B cell (primary cell): ENCODE results near the gene GRID2. TPM values are rescaled to one million over a fixed set of nuclear protein-coding genes. Genes with fewer than 3 reads are reported as not detected.

Experiments used
- ATAC-seq: fragments of 200-7000 bp; cut with Tn5 transposase; one replicate; pipeline ENCODE4 v1.10.0; 2021; ENCODE audit warnings: low read depth, mild to moderate bottlenecking, moderate number of reproducible peaks, moderate library complexity
- CTCF ChIA-PET: fragments of 350-600 bp; sonication (Branson Sonifier 250); formaldehyde crosslinking; loops from one replicate; lab custom pipeline; 2021; ENCODE audit warnings: antibody characterized with exemption, inconsistent platforms; lab: Charles Lee
- POLR2A ChIA-PET: fragments of 350-600 bp; sonication (Branson Sonifier 250); formaldehyde crosslinking; loops from one replicate; lab custom pipeline; 2021; ENCODE audit warnings: antibody characterized with exemption; lab: Charles Lee
- DNase-seq: peaks from one replicate; pipeline ENCODE4 v3.0.0; 2013
- H2AFZ ChIP-seq: 2 replicates; pipeline ENCODE4 v1.6.1; 2012; ENCODE audit warnings: mild to moderate bottlenecking, low read depth, low read length; ENCODE audit not compliant: insufficient read depth, poor library complexity, severe bottlenecking
- H3K27ac ChIP-seq, 2 donors: 1 replicate in 1 of 2; 2 replicates in 1 of 2; pipeline ENCODE4 v1.5.1; 2012 to 2013; ENCODE audit warnings: low read length in 2 of 2, mild to moderate bottlenecking in 2 of 2, moderate library complexity in 1 of 2
- H3K27me3 ChIP-seq, 4 experiments: fragments of 200-600 bp in 1 of 4; sonication (generic) in 1 of 4; replicated peaks in 1 of 4; 1 replicate in 2 of 4; 2 replicates in 2 of 4; pipeline versions ENCODE4 v1.6.1 to v1.7.0; 2013 to 2016; ENCODE audit warnings: low read length in 3 of 4, mild to moderate bottlenecking in 2 of 4, mixed read lengths in 1 of 4, moderate library complexity in 1 of 4; ENCODE audit not compliant: insufficient read depth in 4 of 4, control insufficient read depth in 3 of 4; ENCODE audit errors: control extremely low read depth in 1 of 4
- H3K36me3 ChIP-seq, 2 experiments: replicated peaks in 1 of 2; 1 replicate in 1 of 2; 2 replicates in 1 of 2; pipeline versions ENCODE4 v1.6.1 to v1.7.1; 2013; ENCODE audit warnings: low read length in 1 of 2; ENCODE audit not compliant: insufficient read depth in 2 of 2, control insufficient read depth in 1 of 2; ENCODE audit errors: control extremely low read depth in 1 of 2, extremely low read depth in 1 of 2
- H3K4me1 ChIP-seq, 2 donors: fragments of 200-600 bp in 1 of 2; sonication (generic) in 1 of 2; 1 replicate in 1 of 2; 2 replicates in 1 of 2; pipeline versions ENCODE4 v1.5.1 to v1.6.1; 2013 to 2017; ENCODE audit warnings: low read length in 2 of 2; ENCODE audit not compliant: control insufficient read depth in 2 of 2, insufficient read depth in 2 of 2
- H3K4me2 ChIP-seq: replicated peaks from 2 replicates; pipeline ENCODE3; 2012; ENCODE audit warnings: mild to moderate bottlenecking, low read depth, low read length; ENCODE audit not compliant: poor library complexity, severe bottlenecking
- H3K4me3 ChIP-seq, 5 experiments: fragments of 200-600 bp in 1 of 5; sonication (generic) in 1 of 5; 1 replicate in 3 of 5; 2 replicates in 2 of 5; pipeline versions ENCODE4 v1.5.1 to v1.7.0; 2011 to 2016; ENCODE audit warnings: low read length in 4 of 5, mild to moderate bottlenecking in 4 of 5, low read depth in 2 of 5, control low read depth in 1 of 5, moderate library complexity in 1 of 5; ENCODE audit not compliant: insufficient read depth in 1 of 5; ENCODE audit errors: control extremely low read depth in 1 of 5, extremely low read depth in 1 of 5
- H3K79me2 ChIP-seq: fragments of 200-600 bp; sonication (generic); one replicate; pipeline ENCODE4 v1.6.0; 2016; ENCODE audit warnings: low read length; ENCODE audit not compliant: control insufficient read depth, insufficient read depth
- H3K9ac ChIP-seq: fragments of 200-600 bp; sonication (generic); 2 replicates; pipeline ENCODE4 v1.6.1; 2017; ENCODE audit warnings: mild to moderate bottlenecking, low read length, moderate library complexity
- H3K9me3 ChIP-seq, 3 donors: one replicate each; pipeline versions ENCODE4 v1.6.1 to v1.7.1; 2013; ENCODE audit warnings: low read length in 2 of 3; ENCODE audit not compliant: control insufficient read depth in 2 of 3, insufficient read depth in 1 of 3; ENCODE audit errors: control extremely low read depth in 1 of 3
- H4K20me1 ChIP-seq: 2 replicates; pipeline ENCODE4 v1.6.0; 2012; ENCODE audit warnings: mild to moderate bottlenecking, low read length; ENCODE audit not compliant: insufficient read depth, control insufficient read depth, poor library complexity, severe bottlenecking
- H3K27ac Mint-ChIP-seq: one replicate; pipeline ENCODE4 v1.8.0; 2021; ENCODE audit warnings: mixed read lengths
- H3K27me3 Mint-ChIP-seq: one replicate; pipeline ENCODE4 v1.8.0; 2021; ENCODE audit warnings: mixed read lengths
- H3K4me1 Mint-ChIP-seq: one replicate; pipeline ENCODE4 v1.8.0; 2021; ENCODE audit warnings: mixed read lengths
- H3K4me3 Mint-ChIP-seq: one replicate; pipeline ENCODE4 v1.8.0; 2021; ENCODE audit warnings: mixed read lengths
- H3K9me3 Mint-ChIP-seq: one replicate; pipeline ENCODE4 v1.8.0; 2022; ENCODE audit warnings: mixed read lengths; ENCODE audit not compliant: insufficient read depth
- EZH2 ChIP-seq: IDR thresholded peaks from 2 replicates; pipeline ENCODE4 v1.6.1; 2012; ENCODE audit warnings: borderline replicate concordance, low read depth, mild to moderate bottlenecking, moderate library complexity, low read length; ENCODE audit not compliant: insufficient read depth, poor library complexity, severe bottlenecking
- WGBS: methylation state at CpG from one replicate; pipeline ENCODE4 v1.1.5; 2013; ENCODE audit warnings: missing lambda C conversion rate; ENCODE audit not compliant: insufficient coverage; 5-methylcytosine and 5-hydroxymethylcytosine counted together
- intact Hi-C: fragments of 100-400 bp; cut with micrococcal nuclease; formaldehyde crosslinking; loops from one replicate; pipeline ENCODE4 v1.10.0; 2022
- polyA plus RNA-seq: library from polyadenylated mRNA; depleted of rRNA; stranded (reverse); fragments of >200 nt; gene quantifications from 2 replicates; pipeline ENCODE4 v1.2.3, GENCODE V29; 2012
- total RNA-seq, 2 donors: library from RNA; stranded (reverse); fragments of 120-200 nt in 1 of 2; gene quantifications; 1 replicate in 1 of 2; 2 replicates in 1 of 2; pipeline versions ENCODE4 v1.2.3 to v1.2.4, GENCODE V29; 2013 to 2022
- TF ChIP-seq, protein P1 (sequence below): fragments of 200-600 bp; IDR thresholded peaks from one replicate; pipeline ENCODE4 v1.8.0; 2022; ENCODE audit warnings: antibody characterized with exemption, mild to moderate bottlenecking

GRID2 gene
- total and polyA plus RNA-seq, 2 donors (not counting 1 experiment from before 2014, with no cell fraction given), result not detected

DNA sequence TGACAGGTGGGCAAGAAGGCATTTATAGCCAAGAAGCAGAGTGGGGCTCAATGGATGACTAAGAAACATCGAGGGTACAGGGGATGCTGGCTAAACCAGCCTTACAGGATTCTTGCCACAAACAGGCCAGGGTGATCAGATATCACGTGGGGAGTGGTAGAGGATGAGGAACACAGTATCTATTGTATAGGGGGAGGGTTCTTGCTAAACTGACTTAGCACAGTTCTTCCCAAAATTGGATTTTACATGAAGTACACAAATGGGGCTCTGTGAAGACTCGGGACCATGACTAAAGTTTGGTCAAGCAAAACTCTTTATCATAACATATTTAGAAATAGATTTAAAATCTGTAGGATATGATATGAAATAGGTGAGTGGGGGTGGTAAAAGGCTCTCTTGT is 1380.8 kb downstream of the GRID2 start:
- intact Hi-C loops, result no loop called here
- ATAC-seq, result no peak

DNA sequence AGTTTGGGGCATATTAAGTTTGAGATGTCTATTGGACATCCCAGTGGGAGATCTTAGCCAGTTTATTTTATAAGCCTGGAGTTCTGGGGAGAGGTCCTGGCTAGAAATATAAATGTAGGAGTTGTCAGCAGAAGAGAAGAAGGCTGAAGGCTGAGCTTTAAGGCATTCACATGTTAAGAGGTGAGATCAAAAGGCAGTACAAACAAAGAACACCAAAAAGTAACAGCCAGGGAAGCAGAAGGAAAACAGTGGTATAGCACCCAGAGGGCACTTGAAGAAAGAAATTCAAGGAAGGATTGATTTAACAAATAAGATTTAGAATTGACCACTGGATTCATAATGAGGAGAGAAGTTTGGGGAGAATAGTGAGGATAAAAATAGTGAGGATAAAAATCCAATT is 1383.5 kb downstream of the GRID2 start:
- ChIA-PET POLR2A (no interaction called here), CTCF (interaction anchor here (0.6 kb wide), 1 partner anchor 269 kb away, joined by 7 read pairs; no protein-coding TSS in a partner anchor)
- no peaks in the 10 kb centered on the region for H3K4me1 Mint-ChIP-seq

More for the DNA sequence above, 1380.8 kb downstream of the GRID2 start:
- Mint-ChIP-seq H3K4me3 (no peak overlapping the region), H3K27me3 (no peaks in the 10 kb centered on the region), H3K9me3 (no peaks in the 10 kb centered on the region), H3K4me1 (no peaks in the 10 kb centered on the region), H3K27ac (no peak overlapping the region)
- H3K79me2 ChIP-seq, result no peaks in the 10 kb centered on the region
- no peak overlapping the region for H3K27ac ChIP-seq
- H3K9me3 ChIP-seq, result peaks cover 0 to 3% (median 0%) of the 10 kb centered on the region in 3 donors
- 75% methylated on average over 1 of the region's 3 CpGs for WGBS
- no peaks in the 10 kb centered on the region for H3K27me3 ChIP-seq
- no peak overlapping the region for H3K4me3 ChIP-seq
- no peak overlapping the region for H3K9ac ChIP-seq
- H4K20me1 ChIP-seq, result no peaks in the 10 kb centered on the region
- no peak overlapping the region for H3K4me2 ChIP-seq
- TF ChIP-seq, protein P1, sequence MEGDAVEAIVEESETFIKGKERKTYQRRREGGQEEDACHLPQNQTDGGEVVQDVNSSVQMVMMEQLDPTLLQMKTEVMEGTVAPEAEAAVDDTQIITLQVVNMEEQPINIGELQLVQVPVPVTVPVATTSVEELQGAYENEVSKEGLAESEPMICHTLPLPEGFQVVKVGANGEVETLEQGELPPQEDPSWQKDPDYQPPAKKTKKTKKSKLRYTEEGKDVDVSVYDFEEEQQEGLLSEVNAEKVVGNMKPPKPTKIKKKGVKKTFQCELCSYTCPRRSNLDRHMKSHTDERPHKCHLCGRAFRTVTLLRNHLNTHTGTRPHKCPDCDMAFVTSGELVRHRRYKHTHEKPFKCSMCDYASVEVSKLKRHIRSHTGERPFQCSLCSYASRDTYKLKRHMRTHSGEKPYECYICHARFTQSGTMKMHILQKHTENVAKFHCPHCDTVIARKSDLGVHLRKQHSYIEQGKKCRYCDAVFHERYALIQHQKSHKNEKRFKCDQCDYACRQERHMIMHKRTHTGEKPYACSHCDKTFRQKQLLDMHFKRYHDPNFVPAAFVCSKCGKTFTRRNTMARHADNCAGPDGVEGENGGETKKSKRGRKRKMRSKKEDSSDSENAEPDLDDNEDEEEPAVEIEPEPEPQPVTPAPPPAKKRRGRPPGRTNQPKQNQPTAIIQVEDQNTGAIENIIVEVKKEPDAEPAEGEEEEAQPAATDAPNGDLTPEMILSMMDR, result no peak
- no peak for TF ChIP-seq EZH2
- DNase-seq, result no peak
- no peaks in the 10 kb centered on the region for H3K36me3 ChIP-seq
- CTCF ChIA-PET, result no interaction called here
- POLR2A ChIA-PET, result no interaction called here
- no peaks in the 10 kb centered on the region for H3K4me1 ChIP-seq
- no peak overlapping the region for H2AFZ ChIP-seq

More for the DNA sequence above, 1383.5 kb downstream of the GRID2 start:
- ATAC-seq (no peak), DNase-seq (no peak)
- Histone ChIP-seq H2AFZ (no peak overlapping the region), H3K79me2 (no peaks in the 10 kb centered on the region), H3K36me3 (no peaks in the 10 kb centered on the region), H4K20me1 (no peaks in the 10 kb centered on the region), H3K9me3 (peaks cover 0 to 3% (median 0%) of the 10 kb centered on the region in 3 donors), H3K9ac (no peak overlapping the region), H3K4me2 (no peak overlapping the region), H3K27ac (no peak overlapping the region), H3K27me3 (no peaks in the 10 kb centered on the region), H3K4me3 (no peak overlapping the region), H3K4me1 (no peaks in the 10 kb centered on the region)
- Mint-ChIP-seq H3K9me3 (no peaks in the 10 kb centered on the region), H3K4me3 (no peak overlapping the region), H3K27ac (no peak overlapping the region), H3K27me3 (no peaks in the 10 kb centered on the region)
- intact Hi-C loops, result no loop called here
- TF ChIP-seq EZH2, result no peak
- TF ChIP-seq, protein P1, result no peak
